ENCODE measurements around the gene XXYLT1. TPM values are rescaled to one million over a fixed set of nuclear protein-coding genes. Genes with fewer than 3 reads are reported as not detected.

XXYLT1 gene
- total and polyA plus RNA-seq, 9 of the 15 experiments (the other 6 are each of a cell fraction or from before 2014, with no cell fraction given), result 1.9 to 18.9 (median 15.0) TPM

DNA sequence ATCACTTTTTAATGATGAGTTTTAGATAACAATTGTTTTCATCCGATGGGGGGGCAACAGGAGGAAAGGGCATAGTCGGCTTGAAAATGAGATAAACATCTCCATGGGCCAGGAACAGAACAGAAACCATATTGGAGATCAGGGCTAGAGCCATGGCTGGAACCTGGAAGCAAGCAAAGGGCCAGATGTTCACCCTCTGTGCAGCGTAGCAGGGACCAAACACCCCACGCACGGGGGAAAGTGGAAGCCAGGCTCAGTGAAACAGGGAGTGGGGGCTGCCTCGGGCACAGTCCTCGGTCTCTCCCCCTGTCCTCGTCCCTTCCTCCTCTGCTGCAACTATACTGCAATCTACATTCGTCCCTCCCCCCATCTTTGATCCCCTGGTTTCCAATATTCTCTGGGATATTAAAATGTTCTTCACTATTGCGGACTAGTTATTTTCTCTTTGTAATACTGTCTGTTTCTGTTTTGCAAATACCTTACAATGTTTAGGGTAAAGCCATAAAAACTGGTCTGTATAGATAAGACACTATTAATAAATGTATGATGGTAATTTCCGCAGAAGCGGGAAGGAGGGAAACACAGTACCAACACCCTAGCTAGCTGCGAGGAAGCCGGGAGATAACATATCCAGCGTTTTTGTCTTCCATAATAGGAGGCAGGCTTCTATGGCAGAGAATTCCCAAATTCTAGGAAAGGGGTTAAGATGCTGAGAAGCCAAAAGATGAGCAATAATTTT, 121.5 kb downstream of the XXYLT1 start (continued):
- TF ChIP-seq, protein P1, sequence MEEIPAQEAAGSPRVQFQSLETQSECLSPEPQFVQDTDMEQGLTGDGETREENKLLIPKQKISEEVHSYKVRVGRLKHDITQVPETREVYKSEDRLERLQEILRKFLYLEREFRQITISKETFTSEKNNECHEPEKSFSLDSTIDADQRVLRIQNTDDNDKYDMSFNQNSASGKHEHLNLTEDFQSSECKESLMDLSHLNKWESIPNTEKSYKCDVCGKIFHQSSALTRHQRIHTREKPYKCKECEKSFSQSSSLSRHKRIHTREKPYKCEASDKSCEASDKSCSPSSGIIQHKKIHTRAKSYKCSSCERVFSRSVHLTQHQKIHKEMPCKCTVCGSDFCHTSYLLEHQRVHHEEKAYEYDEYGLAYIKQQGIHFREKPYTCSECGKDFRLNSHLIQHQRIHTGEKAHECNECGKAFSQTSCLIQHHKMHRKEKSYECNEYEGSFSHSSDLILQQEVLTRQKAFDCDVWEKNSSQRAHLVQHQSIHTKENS (CRISPR knock-in tag; IDR thresholded peaks at IDR 0.05), result no peak
- TF ChIP-seq FIP1L1 (IDR thresholded peaks at IDR 0.05; ENCODE audit: low read depth, low read length, poor library complexity, severe bottlenecking), result no peak
- TF ChIP-seq, protein P2, sequence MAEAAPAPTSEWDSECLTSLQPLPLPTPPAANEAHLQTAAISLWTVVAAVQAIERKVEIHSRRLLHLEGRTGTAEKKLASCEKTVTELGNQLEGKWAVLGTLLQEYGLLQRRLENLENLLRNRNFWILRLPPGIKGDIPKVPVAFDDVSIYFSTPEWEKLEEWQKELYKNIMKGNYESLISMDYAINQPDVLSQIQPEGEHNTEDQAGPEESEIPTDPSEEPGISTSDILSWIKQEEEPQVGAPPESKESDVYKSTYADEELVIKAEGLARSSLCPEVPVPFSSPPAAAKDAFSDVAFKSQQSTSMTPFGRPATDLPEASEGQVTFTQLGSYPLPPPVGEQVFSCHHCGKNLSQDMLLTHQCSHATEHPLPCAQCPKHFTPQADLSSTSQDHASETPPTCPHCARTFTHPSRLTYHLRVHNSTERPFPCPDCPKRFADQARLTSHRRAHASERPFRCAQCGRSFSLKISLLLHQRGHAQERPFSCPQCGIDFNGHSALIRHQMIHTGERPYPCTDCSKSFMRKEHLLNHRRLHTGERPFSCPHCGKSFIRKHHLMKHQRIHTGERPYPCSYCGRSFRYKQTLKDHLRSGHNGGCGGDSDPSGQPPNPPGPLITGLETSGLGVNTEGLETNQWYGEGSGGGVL (CRISPR knock-in tag; IDR thresholded peaks at IDR 0.05), result peak; percentile 86
- peak; percentile 66; the same call in 1 of the 2 replicates for TF ChIP-seq ZNF766 (CRISPR knock-in tag; conservative IDR thresholded peaks at IDR 0.05)
- TF ChIP-seq, protein P3, sequence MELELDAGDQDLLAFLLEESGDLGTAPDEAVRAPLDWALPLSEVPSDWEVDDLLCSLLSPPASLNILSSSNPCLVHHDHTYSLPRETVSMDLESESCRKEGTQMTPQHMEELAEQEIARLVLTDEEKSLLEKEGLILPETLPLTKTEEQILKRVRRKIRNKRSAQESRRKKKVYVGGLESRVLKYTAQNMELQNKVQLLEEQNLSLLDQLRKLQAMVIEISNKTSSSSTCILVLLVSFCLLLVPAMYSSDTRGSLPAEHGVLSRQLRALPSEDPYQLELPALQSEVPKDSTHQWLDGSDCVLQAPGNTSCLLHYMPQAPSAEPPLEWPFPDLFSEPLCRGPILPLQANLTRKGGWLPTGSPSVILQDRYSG (tag; conservative IDR thresholded peaks at IDR 0.05; ENCODE audit: low read depth), result peak; percentile 95
- TF ChIP-seq ZNF347 (CRISPR knock-in tag; IDR thresholded peaks at IDR 0.05; ENCODE audit: low read depth), result no peak
- no peak; the same call in 1 of the 2 replicates for TF ChIP-seq ZNF830 (CRISPR knock-in tag; IDR thresholded peaks at IDR 0.05)
- no peak for TF ChIP-seq EP300 (IDR thresholded peaks at IDR 0.05; ENCODE audit: low read length)
- no peak for TF ChIP-seq ZNF699 (CRISPR knock-in tag; IDR thresholded peaks at IDR 0.05; ENCODE audit: insufficient replicate concordance)
- TF ChIP-seq LARP7 (IDR thresholded peaks at IDR 0.05), result no peak
- TF ChIP-seq ZNF282 (CRISPR knock-in tag; IDR thresholded peaks at IDR 0.05), result no peak
- TF ChIP-seq, protein P4, sequence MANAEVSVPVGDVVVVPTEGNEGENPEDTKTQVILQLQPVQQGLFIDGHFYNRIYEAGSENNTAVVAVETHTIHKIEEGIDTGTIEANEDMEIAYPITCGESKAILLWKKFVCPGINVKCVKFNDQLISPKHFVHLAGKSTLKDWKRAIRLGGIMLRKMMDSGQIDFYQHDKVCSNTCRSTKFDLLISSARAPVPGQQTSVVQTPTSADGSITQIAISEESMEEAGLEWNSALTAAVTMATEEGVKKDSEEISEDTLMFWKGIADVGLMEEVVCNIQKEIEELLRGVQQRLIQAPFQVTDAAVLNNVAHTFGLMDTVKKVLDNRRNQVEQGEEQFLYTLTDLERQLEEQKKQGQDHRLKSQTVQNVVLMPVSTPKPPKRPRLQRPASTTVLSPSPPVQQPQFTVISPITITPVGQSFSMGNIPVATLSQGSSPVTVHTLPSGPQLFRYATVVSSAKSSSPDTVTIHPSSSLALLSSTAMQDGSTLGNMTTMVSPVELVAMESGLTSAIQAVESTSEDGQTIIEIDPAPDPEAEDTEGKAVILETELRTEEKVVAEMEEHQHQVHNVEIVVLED (CRISPR knock-in tag; IDR thresholded peaks at IDR 0.05), result no peak
- TF ChIP-seq DACH1 (IDR thresholded peaks at IDR 0.05; ENCODE audit: partially characterized antibody), result no peak
- TF ChIP-seq SRSF3 (IDR thresholded peaks at IDR 0.05; ENCODE audit: insufficient read depth, low read length), result no peak
- TF ChIP-seq, protein P5, sequence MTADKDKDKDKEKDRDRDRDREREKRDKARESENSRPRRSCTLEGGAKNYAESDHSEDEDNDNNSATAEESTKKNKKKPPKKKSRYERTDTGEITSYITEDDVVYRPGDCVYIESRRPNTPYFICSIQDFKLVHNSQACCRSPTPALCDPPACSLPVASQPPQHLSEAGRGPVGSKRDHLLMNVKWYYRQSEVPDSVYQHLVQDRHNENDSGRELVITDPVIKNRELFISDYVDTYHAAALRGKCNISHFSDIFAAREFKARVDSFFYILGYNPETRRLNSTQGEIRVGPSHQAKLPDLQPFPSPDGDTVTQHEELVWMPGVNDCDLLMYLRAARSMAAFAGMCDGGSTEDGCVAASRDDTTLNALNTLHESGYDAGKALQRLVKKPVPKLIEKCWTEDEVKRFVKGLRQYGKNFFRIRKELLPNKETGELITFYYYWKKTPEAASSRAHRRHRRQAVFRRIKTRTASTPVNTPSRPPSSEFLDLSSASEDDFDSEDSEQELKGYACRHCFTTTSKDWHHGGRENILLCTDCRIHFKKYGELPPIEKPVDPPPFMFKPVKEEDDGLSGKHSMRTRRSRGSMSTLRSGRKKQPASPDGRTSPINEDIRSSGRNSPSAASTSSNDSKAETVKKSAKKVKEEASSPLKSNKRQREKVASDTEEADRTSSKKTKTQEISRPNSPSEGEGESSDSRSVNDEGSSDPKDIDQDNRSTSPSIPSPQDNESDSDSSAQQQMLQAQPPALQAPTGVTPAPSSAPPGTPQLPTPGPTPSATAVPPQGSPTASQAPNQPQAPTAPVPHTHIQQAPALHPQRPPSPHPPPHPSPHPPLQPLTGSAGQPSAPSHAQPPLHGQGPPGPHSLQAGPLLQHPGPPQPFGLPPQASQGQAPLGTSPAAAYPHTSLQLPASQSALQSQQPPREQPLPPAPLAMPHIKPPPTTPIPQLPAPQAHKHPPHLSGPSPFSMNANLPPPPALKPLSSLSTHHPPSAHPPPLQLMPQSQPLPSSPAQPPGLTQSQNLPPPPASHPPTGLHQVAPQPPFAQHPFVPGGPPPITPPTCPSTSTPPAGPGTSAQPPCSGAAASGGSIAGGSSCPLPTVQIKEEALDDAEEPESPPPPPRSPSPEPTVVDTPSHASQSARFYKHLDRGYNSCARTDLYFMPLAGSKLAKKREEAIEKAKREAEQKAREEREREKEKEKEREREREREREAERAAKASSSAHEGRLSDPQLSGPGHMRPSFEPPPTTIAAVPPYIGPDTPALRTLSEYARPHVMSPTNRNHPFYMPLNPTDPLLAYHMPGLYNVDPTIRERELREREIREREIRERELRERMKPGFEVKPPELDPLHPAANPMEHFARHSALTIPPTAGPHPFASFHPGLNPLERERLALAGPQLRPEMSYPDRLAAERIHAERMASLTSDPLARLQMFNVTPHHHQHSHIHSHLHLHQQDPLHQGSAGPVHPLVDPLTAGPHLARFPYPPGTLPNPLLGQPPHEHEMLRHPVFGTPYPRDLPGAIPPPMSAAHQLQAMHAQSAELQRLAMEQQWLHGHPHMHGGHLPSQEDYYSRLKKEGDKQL (CRISPR knock-in tag; IDR thresholded peaks at IDR 0.05; ENCODE audit: borderline replicate concordance), result no peak

All from K562 (cell line).